GM10248 (cell line): ENCODE data around the gene PRAME.

Experiments used
- CTCF ChIA-PET: fragments of 300-600 bp; sonication (Branson Sonifier 250); formaldehyde crosslinking; extraction: SDS; loops from one replicate; lab custom pipeline; 2021; ENCODE audit warnings: antibody characterized with exemption; lab: Yijun Ruan, JAX
- POLR2A ChIA-PET: fragments of 350-650 bp; sonication (Branson Sonifier 250); formaldehyde crosslinking; extraction: SDS; loops from one replicate; lab custom pipeline; 2020; ENCODE audit warnings: antibody characterized with exemption; lab: Yijun Ruan, JAX
- DNase-seq: peaks from one replicate; pipeline ENCODE4 v3.0.0; 2012; ENCODE audit errors: extremely low spot score
- CTCF ChIP-seq: IDR thresholded peaks from 2 replicates; pipeline ENCODE4 v1.5.1; 2012; ENCODE audit warnings: mild to moderate bottlenecking, low read depth; ENCODE audit errors: extremely low read depth, missing control alignments, control extremely low read depth

PRAME gene

GRCh38 chr22:22599248-22599647, 40.2 kb upstream of the PRAME start:
- DNase-seq: no peak
- ChIA-PET CTCF (interaction anchor here (1.1 to 2.6 kb wide), 3 partner anchors 9 to 22 kb away, joined by 4 to 26 read pairs (median 5); no protein-coding TSS in a partner anchor), POLR2A (no interaction called here)
- no peak for TF ChIP-seq CTCF

- ChIA-PET CTCF (interaction anchor here (1.0 to 2.6 kb wide), 7 partner anchors 8 to 175 kb away, joined by 3 to 26 read pairs (median 3); no protein-coding TSS in a partner anchor), POLR2A (no interaction called here)
- TF ChIP-seq CTCF: no peak
- DNase-seq: no peak
These were observed 39.1 kb upstream of the PRAME start for GRCh38 chr22:22598144-22598543.

- CTCF ChIA-PET: interaction anchor here (1.0 to 11.9 kb wide), 4 partner anchors 9 to 89 kb away, joined by 3 to 122 read pairs (median 4); no protein-coding TSS in a partner anchor
- DNase-seq: no peak
- no peak for TF ChIP-seq CTCF
- POLR2A ChIA-PET: no interaction called here
These were observed 36.2 kb upstream of the PRAME start for GRCh38 chr22:22595001-22595835.

GRCh38 chr22:22593964-22594656, 35.0 kb upstream of the PRAME start:
- peak; percentile 75 for DNase-seq
- ChIA-PET POLR2A (interaction anchor here (0.6 kb wide), 1 partner anchor 106 kb away, joined by 4 read pairs; no protein-coding TSS in a partner anchor), CTCF (interaction anchor here (1.2 to 11.9 kb wide), 5 partner anchors 8 to 96 kb away, joined by 3 to 122 read pairs (median 4); no protein-coding TSS in a partner anchor)
- peak; percentile 82 for TF ChIP-seq CTCF

GRCh38 chr22:22593250-22593649, 34.2 kb upstream of the PRAME start:
- ChIA-PET POLR2A (no interaction called here), CTCF (interaction anchor here (1.2 to 11.9 kb wide), 5 partner anchors 9 to 127 kb away, joined by 3 to 122 read pairs (median 6); no protein-coding TSS in a partner anchor)
- no peak for DNase-seq
- TF ChIP-seq CTCF: no peak
